Peyer's patch (tissue), 4 donors: ENCODE measurements around the gene MCUB.

Experiments used
- POLR2A ChIP-seq, 2 donors: fragments of 450-650 bp; IDR thresholded peaks; one replicate each; pipeline ENCODE4 v1.5.1; 2017; ENCODE audit warnings: antibody characterized with exemption in 2 of 2, mild to moderate bottlenecking in 2 of 2, moderate library complexity in 2 of 2
- TF ChIP-seq, protein P1 (sequence below), 6 experiments: fragments of 450-650 bp in 4 of 6; fragments of 200-600 bp in 2 of 6; sonication (generic) in 1 of 6; IDR thresholded peaks; one replicate each; pipeline ENCODE4 v1.5.1; 2017 to 2019; ENCODE audit warnings: antibody characterized with exemption in 6 of 6, mild to moderate bottlenecking in 3 of 6, moderate library complexity in 1 of 6

DNA sequence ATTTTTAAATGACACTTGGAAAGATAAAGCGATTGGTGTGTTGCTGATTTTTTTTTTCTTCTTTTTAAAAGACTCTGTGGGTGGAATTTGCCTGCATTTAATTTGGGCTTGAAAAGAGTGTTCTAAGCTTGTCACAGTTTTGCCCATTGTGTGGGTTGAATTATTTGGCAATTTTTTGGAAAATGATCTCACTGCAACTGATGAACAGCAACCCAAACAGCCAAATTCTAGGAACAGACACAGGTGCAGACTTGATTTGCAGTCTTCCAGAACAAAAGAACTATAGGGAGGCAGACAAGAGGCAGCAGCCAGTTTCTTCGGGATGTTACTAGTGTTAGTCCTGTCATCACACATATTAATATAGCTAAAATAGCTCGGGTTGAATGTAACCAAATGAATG lies 102.7 kb downstream of the MCUB start:
- TF ChIP-seq, protein P1, sequence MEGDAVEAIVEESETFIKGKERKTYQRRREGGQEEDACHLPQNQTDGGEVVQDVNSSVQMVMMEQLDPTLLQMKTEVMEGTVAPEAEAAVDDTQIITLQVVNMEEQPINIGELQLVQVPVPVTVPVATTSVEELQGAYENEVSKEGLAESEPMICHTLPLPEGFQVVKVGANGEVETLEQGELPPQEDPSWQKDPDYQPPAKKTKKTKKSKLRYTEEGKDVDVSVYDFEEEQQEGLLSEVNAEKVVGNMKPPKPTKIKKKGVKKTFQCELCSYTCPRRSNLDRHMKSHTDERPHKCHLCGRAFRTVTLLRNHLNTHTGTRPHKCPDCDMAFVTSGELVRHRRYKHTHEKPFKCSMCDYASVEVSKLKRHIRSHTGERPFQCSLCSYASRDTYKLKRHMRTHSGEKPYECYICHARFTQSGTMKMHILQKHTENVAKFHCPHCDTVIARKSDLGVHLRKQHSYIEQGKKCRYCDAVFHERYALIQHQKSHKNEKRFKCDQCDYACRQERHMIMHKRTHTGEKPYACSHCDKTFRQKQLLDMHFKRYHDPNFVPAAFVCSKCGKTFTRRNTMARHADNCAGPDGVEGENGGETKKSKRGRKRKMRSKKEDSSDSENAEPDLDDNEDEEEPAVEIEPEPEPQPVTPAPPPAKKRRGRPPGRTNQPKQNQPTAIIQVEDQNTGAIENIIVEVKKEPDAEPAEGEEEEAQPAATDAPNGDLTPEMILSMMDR (IDR thresholded peaks at IDR 0.05) = no peak
- no peak for TF ChIP-seq POLR2A (IDR thresholded peaks at IDR 0.05)
